Nephron progenitor cell (in vitro differentiated cells): ENCODE results near the gene RNU2-63P.
"Not testable (repeated sequence)": the region's sequence is repeated elsewhere in the genome, so short reads cannot be mapped to it uniquely, and the experiment has no call there.

Experiments
- DNase-seq: peaks from one replicate; pipeline ENCODE4 v3.0.0; 2021
- H3K27ac Mint-ChIP-seq: 2 replicates; pipeline ENCODE4 v1.8.0; 2021; ENCODE audit warnings: mild to moderate bottlenecking, moderate library complexity, mixed read lengths
- H3K27me3 Mint-ChIP-seq: 2 replicates; pipeline ENCODE4 v1.8.0; 2021; ENCODE audit warnings: mild to moderate bottlenecking, low read depth, mixed read lengths; ENCODE audit not compliant: poor library complexity
- H3K36me3 Mint-ChIP-seq: 2 replicates; pipeline ENCODE4 v1.8.0; 2021; ENCODE audit warnings: low read depth, mixed read lengths
- H3K4me1 Mint-ChIP-seq: 2 replicates; pipeline ENCODE4 v1.8.0; 2021; ENCODE audit warnings: mixed read lengths
- H3K4me3 Mint-ChIP-seq: 2 replicates; pipeline ENCODE4 v1.8.0; 2021; ENCODE audit warnings: mild to moderate bottlenecking, moderate library complexity, mixed read lengths
- H3K9me3 Mint-ChIP-seq: 2 replicates; pipeline ENCODE4 v1.8.0; 2021; ENCODE audit warnings: mild to moderate bottlenecking, moderate library complexity, mixed read lengths
- CTCF ChIP-seq: fragments of 200-600 bp; sonication (generic); IDR thresholded peaks from 2 replicates; pipeline ENCODE4 v1.5.0; 2021; ENCODE audit warnings: antibody characterized with exemption

RNU2-63P gene

GRCh38 chr2:88051792-88052191 lies 35.4 kb upstream of the RNU2-63P start:
- Mint-ChIP-seq H3K27ac (no peak overlapping the region), H3K9me3 (no peaks in the 10 kb centered on the region), H3K4me3 (no peak overlapping the region), H3K36me3 (peaks cover 38% of the 10 kb centered on the region), H3K27me3 (peaks cover 3% of the 10 kb centered on the region), H3K4me1 (peaks cover 35% of the 10 kb centered on the region)
- no peak for TF ChIP-seq CTCF
- DNase-seq: no peak

GRCh38 chr2:88049622-88050021 lies 33.3 kb upstream of the RNU2-63P start:
- Mint-ChIP-seq H3K4me3 (no peak overlapping the region), H3K27ac (peak overlapping the region; percentile 39), H3K36me3 (peaks cover 53% of the 10 kb centered on the region), H3K4me1 (peaks cover 19% of the 10 kb centered on the region), H3K27me3 (no peaks in the 10 kb centered on the region), H3K9me3 (no peaks in the 10 kb centered on the region)
- TF ChIP-seq CTCF: no peak
- DNase-seq: no peak

- no peak for DNase-seq
- peaks cover 55% of the 10 kb centered on the region for H3K36me3 Mint-ChIP-seq
- no peaks in the 10 kb centered on the region for H3K27me3 Mint-ChIP-seq
- H3K4me1 Mint-ChIP-seq: peaks cover 8% of the 10 kb centered on the region
- H3K27ac Mint-ChIP-seq: no peak overlapping the region
- H3K9me3 Mint-ChIP-seq: no peaks in the 10 kb centered on the region
- TF ChIP-seq CTCF: no peak
- no peak overlapping the region for H3K4me3 Mint-ChIP-seq
These were observed 32.2 kb upstream of the RNU2-63P start for GRCh38 chr2:88048541-88048940.

- peaks cover 46% of the 10 kb centered on the region for H3K36me3 Mint-ChIP-seq
- not testable (repeated sequence) for H3K27me3 Mint-ChIP-seq, H3K4me3 Mint-ChIP-seq, H3K27ac Mint-ChIP-seq, DNase-seq, H3K4me1 Mint-ChIP-seq, H3K9me3 Mint-ChIP-seq
These were observed 29.2 kb upstream of the RNU2-63P start for GRCh38 chr2:88045561-88045960.

- H3K4me3 Mint-ChIP-seq: no peak overlapping the region
These were observed 26.1 kb upstream of the RNU2-63P start for GRCh38 chr2:88042476-88042875.

GRCh38 chr2:88038263-88039105 lies 22.1 kb upstream of the RNU2-63P start:
- peaks cover 56% of the 10 kb centered on the region for H3K36me3 Mint-ChIP-seq
- peak overlapping the region; percentile 70 for H3K27ac Mint-ChIP-seq
- TF ChIP-seq CTCF: no peak
- no peaks in the 10 kb centered on the region for H3K9me3 Mint-ChIP-seq
- H3K4me3 Mint-ChIP-seq: no peak overlapping the region
- no peak for DNase-seq
- peaks cover 11% of the 10 kb centered on the region for H3K4me1 Mint-ChIP-seq
- H3K27me3 Mint-ChIP-seq: no peaks in the 10 kb centered on the region

More at GRCh38 chr2:88042476-88042875, 26.1 kb upstream of the RNU2-63P start:
- H3K9me3 Mint-ChIP-seq: no peaks in the 10 kb centered on the region
- TF ChIP-seq CTCF: no peak
- peaks cover 11% of the 10 kb centered on the region for H3K4me1 Mint-ChIP-seq
- peaks cover 52% of the 10 kb centered on the region for H3K36me3 Mint-ChIP-seq
- no peaks in the 10 kb centered on the region for H3K27me3 Mint-ChIP-seq
- H3K27ac Mint-ChIP-seq: peak overlapping the region; percentile 55
- DNase-seq: no peak
